Activated naive CD8-positive, alpha-beta T cell treated with anti-CD3 and anti-CD28 coated beads, Interleukin-2, amount 50 U/mL, for 16 hours (primary cell): ENCODE results near the gene SEMA4D.

Experiments
- DNase-seq: peaks from one replicate; pipeline ENCODE4 v3.0.0-alpha.2; 2020; ENCODE audit warnings: low read depth, low spot score

The SEMA4D gene

DNA sequence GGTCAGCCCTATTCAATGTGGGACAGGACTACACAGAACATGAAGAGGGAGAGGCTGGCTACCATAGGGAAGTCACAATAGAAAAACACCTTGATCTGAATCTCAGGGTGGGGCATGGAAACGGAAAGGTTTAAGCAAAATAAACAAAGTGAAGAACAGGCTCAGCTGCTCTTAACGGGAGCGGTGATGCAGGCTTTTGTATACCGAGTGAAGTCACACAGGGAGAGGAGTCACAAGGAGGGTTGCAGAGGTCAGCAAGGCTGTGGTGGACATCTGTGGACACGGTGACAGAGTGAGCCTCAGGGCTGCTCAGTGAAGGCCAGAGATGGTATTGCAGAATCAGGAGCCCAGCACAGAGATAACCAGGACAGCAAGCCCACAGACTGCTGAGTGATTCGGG lies 30.6 kb upstream of the SEMA4D start:
- DNase-seq: no peak

DNA sequence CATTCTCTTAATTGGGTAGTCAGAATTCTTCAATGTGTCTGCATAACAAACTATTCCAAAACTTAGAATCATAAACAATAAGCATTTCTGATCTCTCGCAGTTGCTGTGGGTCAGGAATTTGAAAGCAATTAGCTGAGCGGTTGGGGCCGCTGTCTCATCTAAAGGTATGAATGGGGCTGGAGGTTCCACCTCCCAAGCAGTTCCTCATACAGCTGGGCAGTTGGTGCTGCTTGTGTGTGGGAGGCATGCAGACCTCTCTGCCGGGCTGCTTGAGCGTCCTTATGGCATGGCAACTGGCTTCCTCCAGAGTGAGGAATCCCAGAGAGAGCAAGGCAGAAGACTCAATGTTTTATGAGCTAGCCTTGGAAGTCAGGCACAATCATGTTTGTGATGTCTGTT lies 30.2 kb upstream of the SEMA4D start:
- no peak for DNase-seq

- no peak for DNase-seq
Observed at GRCh38 chr9:89527084-89527483, 29.2 kb upstream of the SEMA4D start.

DNA sequence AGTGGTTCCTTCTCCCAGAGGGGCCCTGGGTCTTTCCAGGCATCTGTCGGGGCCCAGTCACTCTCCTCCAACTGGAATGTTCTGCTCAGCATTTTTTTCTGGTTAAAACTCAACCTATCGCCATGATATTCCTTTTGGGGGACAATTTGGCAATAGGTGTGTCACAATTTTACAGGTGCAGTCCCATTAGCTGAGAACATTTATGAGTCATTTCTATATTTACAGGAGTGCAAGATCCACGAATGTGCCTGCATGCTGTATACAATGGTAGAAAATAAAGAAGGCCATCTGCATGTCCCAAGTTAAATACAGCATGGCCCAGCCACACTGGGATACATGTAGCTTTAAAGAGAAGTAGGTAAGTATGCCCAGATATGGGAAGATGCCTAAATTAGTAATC lies 28.8 kb upstream of the SEMA4D start:
- no peak for DNase-seq

DNA sequence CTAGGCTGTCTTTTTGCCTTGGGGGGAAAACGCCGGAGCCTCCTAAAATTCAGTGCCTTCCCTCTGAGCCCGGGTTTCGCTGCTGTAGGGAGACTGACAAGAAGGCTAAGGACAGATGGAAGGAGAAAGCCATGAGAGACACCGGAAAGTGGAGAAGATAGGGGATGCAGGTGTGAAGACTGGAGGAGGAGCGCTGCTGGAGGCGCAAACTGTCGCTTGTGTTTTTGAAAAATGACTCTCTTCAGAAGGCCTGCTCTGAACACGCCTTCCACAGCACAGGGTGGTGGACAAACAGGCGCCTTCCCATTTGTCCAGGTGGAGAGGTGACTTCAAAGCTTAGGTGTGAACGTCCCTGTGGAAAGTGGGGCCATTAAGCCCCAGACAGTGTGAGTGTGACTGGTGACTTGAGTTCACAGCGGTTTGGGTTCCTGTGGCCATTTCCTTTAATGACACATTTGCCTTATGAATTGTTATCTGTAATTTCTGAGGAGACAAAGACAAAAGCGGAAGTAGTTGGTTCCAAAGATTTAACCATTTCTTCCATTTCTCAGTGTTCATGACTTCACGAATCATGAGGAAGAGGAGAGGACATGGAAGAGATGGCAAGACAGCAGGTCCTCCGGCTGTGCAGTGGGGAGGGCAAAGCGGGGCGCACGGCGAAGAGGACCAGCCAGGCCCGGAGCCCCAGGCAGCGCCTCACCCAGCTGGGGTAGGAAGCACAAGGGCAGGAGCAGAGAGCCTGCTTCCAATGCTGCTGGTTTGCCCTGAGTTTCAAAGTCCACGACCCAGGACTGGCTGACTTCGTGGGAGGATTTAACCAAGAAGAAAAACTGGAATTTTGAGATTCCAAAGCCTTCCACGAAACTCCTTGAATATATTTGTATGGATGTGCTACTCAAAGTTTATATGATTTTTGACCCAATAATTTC lies 27.8 kb upstream of the SEMA4D start:
- DNase-seq: no peak

- no peak for DNase-seq
Observed at GRCh38 chr9:89524963-89525362, 27.1 kb upstream of the SEMA4D start.

GRCh38 chr9:89523948-89524347 lies 26.0 kb upstream of the SEMA4D start:
- no peak for DNase-seq

DNA sequence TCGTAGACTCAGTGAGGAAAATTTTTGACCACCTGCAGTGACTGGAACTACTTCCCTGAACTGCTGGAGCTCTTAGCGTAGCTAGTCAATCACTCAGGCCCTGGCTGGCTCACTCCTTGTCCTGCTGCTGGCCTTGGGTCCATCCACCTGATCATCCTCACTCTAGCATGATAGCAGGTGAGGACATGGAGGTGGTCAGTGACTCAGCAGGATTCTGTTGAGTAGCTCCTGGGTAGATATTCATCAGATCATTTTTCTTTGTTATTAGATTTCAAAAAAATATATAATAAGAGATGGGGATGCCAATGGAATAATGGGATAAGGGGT lies 25.0 kb upstream of the SEMA4D start:
- DNase-seq: no peak

DNA sequence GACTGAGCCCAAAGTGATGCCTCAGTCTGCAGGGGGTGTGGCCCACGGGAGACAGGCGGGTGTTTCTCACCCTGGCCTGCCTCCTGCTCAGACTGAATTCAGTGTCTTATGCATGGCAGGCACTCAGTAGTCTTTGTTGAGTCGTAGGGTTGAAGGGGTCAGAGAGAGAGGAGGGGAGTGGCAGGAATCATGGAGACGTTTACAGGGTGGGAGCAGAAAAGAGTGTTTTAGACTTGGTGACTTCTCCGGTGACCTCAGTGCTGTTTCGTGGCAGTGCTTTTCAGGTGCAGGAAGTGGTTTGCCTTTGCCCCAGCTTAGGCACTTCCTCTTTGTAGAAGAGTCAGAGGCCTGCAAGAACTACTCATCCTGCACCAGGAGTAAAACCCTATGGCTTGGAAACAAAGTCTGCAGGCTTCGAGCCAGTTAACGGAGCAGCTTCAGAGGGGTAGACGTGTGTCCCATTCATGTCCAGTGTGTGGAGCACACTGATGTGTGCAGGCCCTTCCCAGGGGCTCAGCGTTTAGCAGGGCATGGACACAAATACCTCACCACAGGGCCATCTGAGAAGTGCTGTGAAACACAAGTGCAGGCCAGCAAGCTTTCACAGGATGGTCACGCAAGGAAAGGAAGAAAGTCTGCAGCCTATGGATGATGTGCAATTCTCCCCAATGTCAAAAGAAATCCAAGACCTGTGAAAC lies 24.5 kb upstream of the SEMA4D start:
- DNase-seq: no peak

- no peak for DNase-seq
Observed at GRCh38 chr9:89519366-89519805, 21.5 kb upstream of the SEMA4D start.

DNA sequence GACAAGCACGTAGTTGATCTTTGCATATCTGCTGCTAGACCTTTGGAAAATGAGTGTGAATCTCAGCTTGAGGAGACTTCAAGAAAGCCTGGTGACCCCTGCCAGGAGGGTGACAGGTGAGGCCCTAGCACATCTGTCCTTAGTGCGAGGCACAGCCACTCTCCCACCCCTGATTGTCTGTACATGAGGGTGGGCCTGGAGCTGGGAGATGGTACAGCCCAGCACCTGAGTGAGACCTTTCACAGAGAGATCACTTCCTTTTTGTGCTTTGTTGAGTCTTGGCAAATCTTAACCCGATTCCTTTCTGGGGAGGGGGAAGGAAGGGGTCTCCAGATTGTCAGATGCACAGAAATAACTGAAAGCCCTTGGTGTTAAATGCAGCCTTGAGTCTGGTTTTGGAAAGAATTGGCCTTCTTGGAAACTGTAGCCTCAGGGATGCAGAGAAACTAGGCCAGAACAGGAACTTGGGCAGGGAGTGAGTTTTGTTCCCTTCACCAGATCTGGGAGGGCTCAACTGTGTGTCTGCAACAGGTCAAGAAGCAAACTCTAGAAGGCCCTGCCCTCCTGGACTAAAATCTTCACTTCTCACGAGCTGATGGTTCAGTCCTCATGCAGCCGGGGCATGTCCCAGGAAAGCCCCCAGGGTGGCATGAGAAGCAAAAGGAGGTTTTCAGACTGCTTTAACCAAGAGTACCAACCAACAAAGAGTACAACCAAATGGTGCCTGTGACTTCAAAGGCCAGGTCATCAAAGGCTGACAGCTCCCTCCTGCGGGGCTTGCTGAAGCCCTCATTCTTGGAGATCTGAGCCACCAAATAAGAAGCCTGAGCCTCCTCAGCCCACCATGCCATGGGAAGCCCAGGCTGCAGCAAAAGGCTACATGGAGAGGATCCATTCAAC lies 20.8 kb upstream of the SEMA4D start:
- DNase-seq: no peak

DNA sequence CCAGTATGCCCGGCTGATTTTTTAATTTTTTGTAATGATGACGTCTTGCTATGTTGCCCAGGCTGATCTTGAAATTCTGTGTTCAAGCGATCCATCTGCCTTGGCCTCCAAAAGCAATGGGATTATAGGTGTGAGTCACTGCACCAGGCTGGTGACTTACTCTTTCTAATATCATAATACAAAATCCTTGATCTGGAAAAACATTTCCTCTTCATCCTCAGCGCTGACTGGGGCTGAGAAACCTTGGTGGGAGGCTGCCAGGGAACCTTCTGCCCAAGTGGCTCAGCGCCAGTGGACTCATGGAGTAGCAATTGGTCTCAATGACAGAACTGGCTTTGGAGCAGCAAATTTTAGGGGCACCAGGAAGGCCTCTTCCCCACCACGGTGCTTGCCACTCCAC lies 17.5 kb upstream of the SEMA4D start:
- DNase-seq: no peak

DNA sequence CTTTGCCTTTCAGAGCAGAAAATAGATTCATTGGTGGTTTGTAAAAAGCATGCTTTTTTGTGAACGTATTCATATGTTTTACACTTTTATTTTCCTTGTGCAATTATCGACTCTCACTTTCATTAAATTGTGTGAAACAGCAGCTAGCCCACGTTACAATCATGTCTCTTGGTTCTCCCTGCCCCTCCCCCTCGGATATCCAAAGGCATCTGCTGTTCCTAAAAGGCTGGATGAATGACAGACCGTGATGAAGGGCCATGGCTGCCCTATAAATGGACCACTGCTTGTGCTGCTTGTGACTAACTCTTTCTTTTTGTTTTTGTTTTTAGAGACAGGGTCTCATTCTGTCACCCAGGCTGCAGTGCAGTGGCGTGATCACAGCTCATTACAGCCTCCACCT lies 17.0 kb upstream of the SEMA4D start:
- DNase-seq: no peak

- DNase-seq: no peak
Observed at GRCh38 chr9:89514337-89514736, 16.4 kb upstream of the SEMA4D start.

- no peak for DNase-seq
Observed at GRCh38 chr9:89513837-89514236, 15.9 kb upstream of the SEMA4D start.

DNA sequence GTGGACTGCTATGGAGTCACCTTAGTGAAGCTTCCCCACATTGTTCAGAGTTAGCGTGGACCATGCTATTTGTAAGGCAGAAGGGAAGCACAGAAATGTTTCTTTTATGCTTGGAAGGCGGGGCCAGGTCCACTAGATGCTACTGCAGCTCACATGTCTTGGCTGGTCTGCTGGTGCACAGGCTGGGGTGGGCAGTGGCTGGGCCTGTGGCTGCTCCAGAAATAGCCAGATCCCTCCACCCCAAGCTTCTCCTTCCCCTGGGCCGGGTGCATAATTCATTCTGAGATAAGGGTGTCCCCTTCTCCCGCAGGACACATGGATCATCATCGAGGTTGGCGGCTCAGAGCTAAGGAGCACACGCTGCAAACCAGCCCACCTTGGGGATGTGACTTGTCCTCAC lies 14.5 kb upstream of the SEMA4D start:
- no peak for DNase-seq

DNA sequence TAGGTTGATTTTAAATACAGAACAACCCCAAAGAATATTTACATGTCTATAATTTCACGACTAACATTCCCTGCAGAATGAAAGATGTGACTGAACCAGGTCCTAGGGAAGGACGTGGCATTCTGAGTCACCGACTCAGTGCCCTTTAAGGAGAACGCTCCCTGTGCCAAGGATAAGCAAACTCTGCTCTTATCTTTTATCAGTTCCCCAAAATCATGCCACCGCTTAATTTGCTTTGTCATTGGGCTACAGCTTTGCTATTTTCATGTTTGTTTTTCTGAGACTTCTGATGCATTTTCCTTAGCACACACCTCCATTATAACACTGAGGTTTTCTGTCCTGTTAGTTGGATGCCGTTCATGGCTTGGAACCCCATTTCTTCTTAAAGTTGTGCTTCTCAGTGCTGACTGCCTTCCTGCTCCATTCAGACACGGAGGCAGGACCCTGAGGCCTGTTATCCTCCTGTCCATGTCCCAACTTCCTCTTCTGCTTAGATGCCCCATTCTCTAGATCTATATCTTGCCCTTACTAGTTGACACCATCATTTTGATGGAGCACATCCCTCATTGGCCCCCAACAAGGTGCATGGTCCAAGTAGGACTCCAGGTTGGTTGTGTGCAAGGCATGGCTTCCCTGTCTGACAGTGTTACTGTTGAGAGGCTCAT lies 11.2 kb upstream of the SEMA4D start:
- no peak for DNase-seq

DNA sequence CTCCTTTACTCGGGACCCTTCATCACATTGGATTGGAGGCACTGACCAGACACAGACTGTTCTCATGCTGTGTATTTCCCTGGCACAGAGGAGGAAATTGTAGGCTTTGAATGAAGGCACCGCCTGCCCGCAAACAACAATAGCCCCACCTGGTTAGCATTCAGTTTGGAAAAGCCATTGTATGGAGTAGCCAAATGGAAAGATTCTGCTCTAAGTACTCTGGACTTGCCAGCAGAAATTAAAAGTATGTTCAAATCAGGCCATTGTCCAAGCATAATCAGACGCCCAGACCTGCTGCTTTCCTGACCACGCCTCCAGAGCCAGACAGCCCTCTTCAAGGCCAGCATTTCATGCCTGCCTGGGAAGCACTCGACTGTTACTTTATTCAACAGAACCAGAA lies 8.0 kb upstream of the SEMA4D start:
- no peak for DNase-seq

- DNase-seq: no peak
Observed at GRCh38 chr9:89505048-89505447, 7.1 kb upstream of the SEMA4D start.

GRCh38 chr9:89502671-89503070 lies 4.8 kb upstream of the SEMA4D start:
- DNase-seq: no peak

- DNase-seq: no peak
Observed at GRCh38 chr9:89502038-89502601, 4.2 kb upstream of the SEMA4D start.
